Hematopoietic multipotent progenitor cell treated with erythropoietin and hydrocortisone succinate and interleukin-3 and kit ligand, for 6 days (in vitro differentiated cells): Measurements from ENCODE around the gene CRTAC1.
A peak's percentile ranks its signal among the peaks of the same experiment; 100 is the strongest.

Experiments used
- DNase-seq: peaks from one replicate; pipeline ENCODE4 v3.0.0-alpha.2; 2015

CRTAC1 gene

GRCh38 chr10:97894092-97894491 is 136.3 kb downstream of the CRTAC1 start:
- no peak for DNase-seq

GRCh38 chr10:97892939-97893338 is 137.5 kb downstream of the CRTAC1 start:
- no peak for DNase-seq

GRCh38 chr10:97892506-97892905 is 137.9 kb downstream of the CRTAC1 start:
- no peak for DNase-seq

GRCh38 chr10:97891497-97892167 is 138.8 kb downstream of the CRTAC1 start:
- no peak for DNase-seq

- no peak for DNase-seq
Observed at GRCh38 chr10:97889461-97890265, 140.8 kb downstream of the CRTAC1 start.

- no peak for DNase-seq
Observed at GRCh38 chr10:97888641-97889262, 141.7 kb downstream of the CRTAC1 start.

GRCh38 chr10:97888134-97888533 is 142.3 kb downstream of the CRTAC1 start:
- DNase-seq = no peak

- peak; percentile 12 for DNase-seq
Observed at GRCh38 chr10:97887399-97887798, 143.0 kb downstream of the CRTAC1 start.

- no peak for DNase-seq
Observed at GRCh38 chr10:97886286-97886685, 144.1 kb downstream of the CRTAC1 start.

GRCh38 chr10:97883092-97883485 is 147.3 kb downstream of the CRTAC1 start:
- no peak for DNase-seq

GRCh38 chr10:97882142-97883091 is 148.0 kb downstream of the CRTAC1 start:
- DNase-seq = no peak

GRCh38 chr10:97880109-97880508 is 150.3 kb downstream of the CRTAC1 start:
- DNase-seq = no peak

- DNase-seq = no peak
Observed at GRCh38 chr10:97879241-97879640, 151.2 kb downstream of the CRTAC1 start.

- DNase-seq = no peak
Observed at GRCh38 chr10:97876402-97876801, 154.0 kb downstream of the CRTAC1 start.

GRCh38 chr10:97875391-97875790 is 155.0 kb downstream of the CRTAC1 start:
- no peak for DNase-seq

GRCh38 chr10:97874332-97874731 is 156.1 kb downstream of the CRTAC1 start:
- no peak for DNase-seq

- DNase-seq = no peak
Observed at GRCh38 chr10:97873569-97873968, 156.9 kb downstream of the CRTAC1 start.

GRCh38 chr10:97870990-97871389 is 159.4 kb downstream of the CRTAC1 start:
- no peak for DNase-seq

- peak; percentile 95 for DNase-seq
Observed at GRCh38 chr10:97869091-97870042, 161.1 kb downstream of the CRTAC1 start.

- DNase-seq = no peak
Observed at GRCh38 chr10:97868134-97868685, 162.2 kb downstream of the CRTAC1 start.

- DNase-seq = no peak
Observed at GRCh38 chr10:97867220-97867800, 163.1 kb downstream of the CRTAC1 start.
